GM21390 (cell line): Measurements from ENCODE around the gene ENTPD7.
A peak's percentile ranks its signal among the peaks of the same experiment; 100 is the strongest.
"Not testable (repeated sequence)": the region's sequence is repeated elsewhere in the genome, so short reads cannot be mapped to it uniquely, and the experiment has no call there.

Experiments used
- ATAC-seq: cut with Tn5 transposase; IDR thresholded peaks from one replicate; pipeline ENCODE4 v1.9.1; 2021; ENCODE audit not compliant: unreplicated experiment

ENTPD7 gene

DNA sequence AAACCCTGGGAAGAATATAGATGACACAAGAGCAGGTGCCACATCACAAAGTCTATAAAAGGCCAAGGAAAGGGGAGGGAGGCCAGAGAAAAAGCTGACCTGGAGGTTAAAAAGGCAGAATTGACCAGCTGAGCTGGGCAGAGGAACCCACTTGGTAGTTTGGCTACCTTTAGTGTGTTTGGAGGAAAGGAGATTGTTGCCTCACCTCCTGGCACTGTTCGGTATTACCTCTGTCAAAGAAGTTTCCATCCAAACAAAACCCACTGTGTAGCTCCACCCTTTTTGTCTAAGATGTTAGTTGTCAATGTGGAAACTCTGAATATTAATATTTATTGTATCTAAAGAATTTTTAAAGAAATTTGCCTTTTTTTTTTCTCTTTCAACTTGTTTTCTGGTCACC is 23.4 kb downstream of the ENTPD7 start:
- no peak for ATAC-seq

DNA sequence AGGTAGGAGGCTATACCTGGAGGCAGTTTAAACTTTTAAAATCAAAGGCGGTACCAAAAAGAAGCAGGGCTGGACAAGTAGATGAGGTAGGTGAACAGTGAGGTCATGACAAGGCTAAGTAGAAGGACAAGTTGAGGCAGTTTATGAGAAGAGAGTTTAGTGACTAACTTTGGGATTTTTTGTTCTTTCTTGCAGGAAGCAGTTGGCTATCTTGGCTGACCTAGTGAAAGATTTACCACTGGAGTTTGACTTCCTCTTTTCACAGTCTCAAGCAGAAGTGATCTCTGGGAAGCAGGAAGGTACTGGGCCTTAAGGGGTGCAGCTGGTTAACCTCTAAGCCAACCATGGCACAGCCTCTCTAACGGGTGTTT is 26.3 kb downstream of the ENTPD7 start:
- ATAC-seq, result peak; percentile 93

DNA sequence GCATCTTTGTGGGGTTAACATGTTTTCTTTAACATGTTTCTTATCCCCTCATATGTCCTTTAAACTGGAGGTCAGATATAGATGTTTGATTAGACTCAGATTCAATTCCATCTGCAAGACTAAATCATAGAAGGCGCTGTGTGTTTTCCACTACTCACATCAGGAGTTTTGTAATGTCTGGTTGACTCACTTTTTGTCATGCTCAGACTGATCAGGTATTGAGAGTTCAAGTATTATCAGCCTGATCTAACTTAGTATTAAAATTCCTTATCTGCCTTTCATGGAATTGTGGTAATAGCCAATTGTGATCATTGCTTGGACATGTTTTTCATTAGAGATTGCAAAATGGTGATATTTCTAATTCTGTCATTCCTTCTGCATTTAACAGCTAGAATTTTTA is 30.2 kb downstream of the ENTPD7 start:
- ATAC-seq, result no peak

DNA sequence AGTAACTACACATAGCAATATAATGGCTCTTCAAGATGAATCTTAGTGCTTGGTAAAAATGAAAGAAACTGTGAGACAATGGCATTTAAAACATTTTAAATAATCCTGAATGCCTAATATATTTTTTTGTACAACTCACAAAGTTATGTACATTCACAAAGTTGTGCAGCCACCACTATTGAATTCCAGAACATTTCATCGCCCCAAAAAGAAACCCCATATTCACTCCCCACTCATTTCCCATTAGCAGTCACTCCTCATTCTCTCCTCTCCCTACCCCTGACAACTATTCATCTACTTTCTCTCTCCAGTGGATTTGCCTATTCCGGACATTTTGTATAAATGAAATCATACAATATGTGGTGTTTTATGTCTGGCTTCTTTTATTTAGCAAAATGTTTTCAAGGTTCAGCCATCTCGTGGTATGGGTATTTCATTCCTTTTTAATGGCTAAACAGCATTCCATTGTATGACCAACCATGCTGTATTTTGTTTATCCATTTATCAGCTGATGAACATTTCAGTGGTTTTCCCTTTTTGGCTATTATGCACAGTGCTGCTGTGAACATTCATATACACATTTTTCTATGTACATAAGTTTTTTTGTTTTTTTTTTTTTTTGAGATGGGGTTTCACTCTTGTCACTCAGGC is 34.7 kb downstream of the ENTPD7 start:
- ATAC-seq, result no peak

DNA sequence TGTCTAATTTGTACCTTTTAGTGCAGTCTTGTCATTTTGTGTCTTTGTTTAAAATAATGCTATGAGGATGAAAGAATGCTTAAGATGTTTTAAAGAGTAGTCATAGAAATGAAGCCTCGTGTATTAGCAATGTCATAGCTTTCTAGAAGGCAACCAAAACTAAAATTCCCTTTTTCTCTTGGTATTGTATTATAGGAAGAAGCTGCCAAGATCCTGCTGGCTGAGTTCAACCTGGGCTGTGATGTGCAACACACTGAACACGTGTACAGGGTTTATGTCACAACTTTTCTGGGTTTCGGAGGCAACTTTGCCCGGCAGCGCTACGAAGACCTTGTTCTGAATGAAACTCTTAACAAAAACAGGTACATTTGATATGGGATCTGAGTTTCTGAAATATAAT is 36.5 kb downstream of the ENTPD7 start:
- no peak for ATAC-seq

DNA sequence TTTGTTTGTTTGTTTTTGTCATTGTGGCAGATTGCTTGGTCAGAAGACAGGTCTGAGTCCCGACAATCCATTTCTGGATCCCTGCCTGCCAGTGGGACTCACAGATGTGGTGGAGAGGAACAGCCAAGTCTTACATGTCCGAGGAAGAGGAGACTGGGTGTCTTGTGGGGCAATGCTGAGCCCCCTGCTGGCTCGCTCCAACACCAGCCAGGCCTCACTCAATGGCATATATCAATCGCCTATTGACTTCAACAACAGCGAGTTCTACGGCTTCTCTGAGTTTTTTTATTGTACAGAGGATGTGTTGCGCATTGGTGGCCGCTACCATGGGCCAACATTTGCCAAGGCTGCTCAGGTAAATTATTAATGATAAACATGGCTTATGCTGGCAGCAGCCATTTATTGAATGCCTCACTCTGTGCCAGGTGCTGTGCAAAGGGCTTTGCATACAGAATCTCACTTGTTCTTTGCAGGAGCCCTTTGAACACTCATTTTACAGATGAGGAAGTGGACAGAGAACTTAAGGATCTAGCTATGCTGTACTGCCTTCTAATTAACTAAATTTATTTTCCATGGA is 39.3 kb downstream of the ENTPD7 start:
- no peak for ATAC-seq

DNA sequence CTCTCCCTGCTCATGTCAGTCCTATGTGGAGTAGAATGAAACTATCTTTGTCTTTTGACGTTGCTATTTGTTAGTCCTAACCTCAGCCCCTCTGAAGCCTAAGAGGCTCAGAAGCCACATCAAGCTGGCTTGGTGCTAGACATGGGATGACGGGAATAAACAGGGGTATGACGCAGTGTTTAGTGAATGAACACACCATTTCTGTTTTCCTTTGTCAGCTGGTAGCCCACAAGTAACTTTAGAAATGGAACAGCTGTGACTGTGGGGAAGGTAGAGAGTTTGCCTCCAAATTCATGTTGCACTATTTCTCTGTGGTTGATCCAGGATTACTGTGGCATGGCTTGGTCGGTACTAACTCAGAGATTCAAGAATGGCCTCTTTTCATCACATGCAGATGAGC is 41.3 kb downstream of the ENTPD7 start:
- no peak for ATAC-seq

DNA sequence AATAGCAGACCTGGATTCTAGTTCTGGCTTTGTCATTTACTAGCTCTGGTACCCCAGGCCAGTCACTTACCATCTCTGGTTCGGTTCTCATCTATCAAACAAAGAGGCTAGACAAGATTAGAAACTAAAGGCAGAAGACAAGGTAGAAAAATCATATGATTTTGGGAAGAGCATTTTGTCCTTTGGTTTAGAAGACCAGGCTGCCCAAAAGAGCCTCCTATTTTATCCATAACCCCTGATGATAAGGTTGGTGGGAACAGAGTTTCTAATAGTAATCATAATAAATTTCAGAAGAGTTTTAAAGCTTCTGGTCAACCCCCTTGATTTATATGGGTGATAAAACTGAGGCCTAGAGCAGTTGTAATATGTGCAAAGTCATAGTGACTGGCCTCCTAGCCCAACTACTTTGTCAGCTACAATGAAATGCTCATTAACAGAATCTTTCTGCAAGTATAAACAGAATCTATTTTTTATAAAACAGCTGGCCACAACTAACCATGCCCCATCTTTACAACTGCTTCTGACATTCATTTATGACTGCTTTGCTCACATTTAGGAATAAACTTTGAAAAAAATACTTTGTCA is 49.2 kb downstream of the ENTPD7 start:
- ATAC-seq, result no peak

DNA sequence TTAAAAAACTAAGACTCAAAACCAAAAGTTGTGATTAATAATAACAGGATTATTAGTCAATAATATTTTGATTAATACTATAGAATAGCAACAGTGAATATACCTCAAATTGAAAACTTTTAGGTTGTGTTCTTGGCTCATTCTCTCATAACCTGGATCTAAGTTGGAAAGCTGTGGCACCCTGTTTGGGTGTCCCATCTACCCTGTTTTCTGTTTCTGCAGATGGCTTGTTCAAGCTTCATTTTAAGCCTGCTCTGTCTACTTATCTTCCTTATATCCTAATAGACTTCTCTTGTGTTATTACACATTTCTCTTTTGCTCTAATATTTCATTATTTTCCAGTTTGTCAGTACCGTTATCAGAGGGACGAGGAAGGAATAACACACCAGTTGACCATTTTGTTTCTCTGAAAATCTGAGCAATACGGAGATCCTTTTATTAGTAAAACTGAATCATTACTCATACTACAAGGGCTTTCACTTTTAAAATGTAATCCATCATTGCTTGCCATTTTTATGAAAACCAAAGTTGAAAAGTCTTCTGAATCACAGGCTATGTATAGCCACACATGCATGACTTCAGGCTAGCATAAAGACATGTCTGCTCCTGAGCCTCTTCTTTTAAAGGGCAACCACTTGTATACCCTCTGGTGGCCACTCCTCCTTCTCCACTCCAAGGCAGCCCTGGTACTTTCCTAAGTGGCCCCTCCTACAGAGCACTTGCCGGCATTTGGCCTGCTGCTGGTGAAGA is 50.3 kb downstream of the ENTPD7 start:
- peak; percentile 77 for ATAC-seq

DNA sequence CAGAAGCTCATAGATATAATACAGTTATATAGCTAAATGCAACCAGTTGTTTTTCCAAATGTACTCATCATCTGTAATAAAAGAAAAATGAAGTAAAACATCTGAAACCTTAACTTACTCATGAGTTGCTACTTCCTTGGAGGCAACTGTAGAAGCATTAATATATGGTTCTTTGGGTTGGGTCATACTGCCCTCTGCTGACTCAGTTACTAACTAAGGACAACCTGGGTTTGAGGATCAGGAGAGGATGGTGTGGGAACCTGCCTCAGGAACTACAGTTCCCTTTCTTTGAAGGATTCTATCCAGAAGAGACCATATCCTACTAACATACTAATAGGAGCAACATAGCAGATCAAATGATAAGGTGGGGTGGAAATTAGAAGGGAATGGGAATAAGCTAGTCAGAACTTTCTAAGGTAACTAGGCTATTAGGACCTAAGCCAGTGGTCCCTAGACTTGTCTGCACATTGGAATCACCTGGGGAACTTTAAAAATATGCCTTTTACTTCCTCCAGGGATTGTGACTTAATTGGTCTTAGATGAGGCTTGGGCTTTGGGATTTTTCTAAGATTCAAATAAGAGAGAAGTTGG is 51.9 kb downstream of the ENTPD7 start:
- no peak for ATAC-seq

DNA sequence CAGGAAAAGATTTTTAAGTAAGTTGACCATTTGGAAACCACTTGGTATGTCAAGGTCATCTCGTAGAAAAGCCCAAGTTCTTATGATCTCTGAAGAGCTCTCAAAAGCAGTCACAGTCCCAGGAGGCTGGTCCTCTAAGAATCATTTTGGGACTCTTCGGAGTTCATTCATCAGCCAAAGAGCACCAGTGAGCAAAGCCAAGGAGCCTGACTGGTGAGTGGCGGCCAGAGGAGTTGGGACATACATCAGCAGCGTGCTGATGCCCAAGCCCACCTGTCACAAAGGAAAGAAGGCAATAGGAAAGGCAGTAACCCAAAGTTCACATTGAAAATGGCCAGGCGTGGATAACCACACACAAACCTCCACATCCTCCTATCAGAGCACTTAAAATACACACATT is 55.1 kb downstream of the ENTPD7 start:
- no peak for ATAC-seq

DNA sequence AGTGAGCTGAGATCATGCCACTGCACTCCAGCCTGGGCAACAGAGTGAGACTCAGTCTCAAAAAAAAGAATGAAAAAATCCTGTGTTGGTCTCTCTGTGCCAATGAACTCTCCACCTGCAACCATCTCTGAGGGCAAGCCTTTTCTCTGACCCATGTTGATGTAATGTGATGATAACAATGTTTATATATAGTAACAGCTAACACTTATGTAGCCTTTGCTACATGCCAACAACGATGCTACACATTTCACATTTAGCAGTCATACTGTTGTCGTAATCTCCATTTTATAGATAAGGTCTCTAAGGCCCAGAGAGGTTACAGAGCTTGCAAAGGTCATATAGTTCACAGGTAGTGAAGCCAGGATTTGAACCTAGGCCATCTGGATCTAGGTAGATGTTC is 61.1 kb downstream of the ENTPD7 start:
- ATAC-seq, result no peak

DNA sequence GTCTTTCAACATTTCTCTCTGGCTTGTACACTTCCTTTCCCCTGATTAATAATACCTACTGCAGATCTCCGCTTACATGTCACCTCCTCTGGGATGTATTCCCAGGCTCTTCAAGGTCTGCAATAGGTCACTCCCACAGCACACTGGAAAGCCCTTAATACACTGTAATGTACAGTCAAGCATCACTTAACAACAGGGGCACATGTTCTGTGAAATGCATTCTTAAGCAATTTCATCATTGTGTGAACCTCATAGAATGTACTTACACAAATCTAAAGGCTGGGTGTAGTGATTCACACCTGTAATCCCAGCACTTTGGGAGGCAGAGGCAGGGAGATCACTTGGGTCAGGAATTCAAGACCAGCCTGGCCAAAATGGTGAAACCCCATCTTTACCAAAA is 70.7 kb downstream of the ENTPD7 start:
- ATAC-seq, result no peak

DNA sequence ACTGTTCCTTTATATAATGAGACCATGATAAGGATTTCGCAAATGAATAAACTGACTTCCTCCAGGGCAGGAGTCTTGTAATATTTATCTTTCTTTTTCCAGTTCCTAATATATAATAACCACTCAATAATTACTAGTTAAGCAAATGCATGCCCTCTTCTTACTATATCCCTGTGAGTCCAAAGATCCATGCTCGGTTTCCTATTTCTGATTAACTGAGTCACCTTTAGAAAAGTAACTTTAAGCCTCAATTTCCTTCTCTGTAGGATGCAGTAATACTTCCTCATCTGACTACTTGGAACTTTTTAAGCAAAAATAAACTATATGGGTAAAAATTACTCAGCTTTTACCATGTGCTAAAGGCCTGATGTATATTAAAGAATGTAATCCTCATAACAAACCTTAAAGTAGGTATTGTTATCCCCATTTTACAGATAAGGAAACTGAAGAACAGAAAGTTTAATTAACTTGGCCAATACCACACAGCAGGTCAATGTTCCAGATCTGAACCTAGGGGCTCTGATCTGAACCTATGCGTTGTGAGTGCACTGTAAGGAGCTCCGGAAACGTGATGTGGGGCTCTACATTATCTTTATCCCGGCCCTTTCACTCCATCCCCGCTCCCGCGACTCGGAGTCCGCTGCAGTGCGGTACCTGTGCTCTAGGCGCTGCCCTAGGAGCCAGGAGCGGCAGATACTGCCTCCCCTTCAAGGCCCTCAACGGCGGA is 72.2 kb downstream of the ENTPD7 start:
- peak; percentile 35 for ATAC-seq

DNA sequence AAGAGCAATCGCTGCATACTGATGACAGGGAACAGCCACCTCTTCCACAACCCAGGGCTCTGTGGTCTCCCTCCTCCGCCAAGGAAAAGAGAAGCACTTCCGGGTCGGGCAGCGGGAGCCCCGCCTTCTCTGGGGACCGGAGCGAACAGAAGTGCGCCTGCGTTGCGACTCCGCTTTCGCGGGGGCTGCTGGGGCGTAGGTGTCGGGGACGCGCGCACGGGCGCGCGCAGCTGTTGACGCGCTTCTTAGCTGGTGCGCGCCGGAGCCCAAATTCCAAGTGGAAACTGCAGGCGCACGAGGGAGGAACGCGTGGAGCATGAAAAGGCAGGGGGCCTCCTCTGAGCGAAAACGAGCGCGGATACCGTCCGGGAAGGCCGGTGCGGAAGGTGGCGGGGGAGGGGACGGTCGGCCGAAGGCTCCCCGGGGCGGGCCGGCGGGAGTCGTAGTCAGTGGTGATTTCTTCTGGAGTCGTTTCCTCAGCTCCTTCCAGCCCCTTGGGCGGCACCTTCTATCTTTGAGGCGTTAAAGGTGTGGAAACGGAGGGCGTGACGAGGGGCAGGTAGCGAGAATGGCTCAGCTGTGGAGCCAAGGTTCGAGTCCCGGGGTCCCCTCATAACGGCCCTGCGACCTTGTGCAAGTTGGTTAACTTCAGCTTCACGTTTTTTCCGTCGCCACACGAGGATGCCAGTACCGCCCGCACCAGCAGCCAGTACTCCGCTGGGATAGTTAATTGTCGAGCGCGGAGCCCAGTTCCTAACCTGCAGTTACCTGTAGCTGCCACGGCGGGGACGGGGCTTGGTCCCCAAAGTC is 72.9 kb downstream of the ENTPD7 start, which contains the start of the genes COX15 and CUTC:
TSS of gene COX15 (minus strand) at position 95 of the 810 bp plus-strand sequence. CDS start at position 17, 78 bp downstream.
TSS of gene CUTC (plus strand) at position 202 of the 810 bp plus-strand sequence. CDS start at position 317, 115 bp downstream.
- ATAC-seq, result peak; percentile 81

DNA sequence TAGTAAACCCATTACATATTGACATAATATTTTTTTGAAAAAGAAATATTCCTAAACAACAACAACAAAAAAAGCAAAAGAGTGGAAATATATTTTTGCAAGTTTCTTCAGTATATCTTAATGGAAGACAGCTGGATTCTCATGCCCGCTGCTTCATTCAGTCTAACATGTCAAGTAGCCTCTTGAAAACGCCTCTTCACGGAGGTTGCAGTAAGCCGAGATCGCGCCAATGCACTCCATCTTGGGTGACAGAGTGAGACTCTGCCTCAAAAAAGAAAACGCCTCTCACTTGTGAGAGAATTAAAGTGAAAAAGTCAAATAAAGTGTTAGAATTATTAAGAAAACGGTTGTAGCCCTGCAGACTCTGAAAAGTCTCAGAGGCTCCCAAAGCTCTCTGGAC is 74.1 kb downstream of the ENTPD7 start:
- no peak for ATAC-seq

DNA sequence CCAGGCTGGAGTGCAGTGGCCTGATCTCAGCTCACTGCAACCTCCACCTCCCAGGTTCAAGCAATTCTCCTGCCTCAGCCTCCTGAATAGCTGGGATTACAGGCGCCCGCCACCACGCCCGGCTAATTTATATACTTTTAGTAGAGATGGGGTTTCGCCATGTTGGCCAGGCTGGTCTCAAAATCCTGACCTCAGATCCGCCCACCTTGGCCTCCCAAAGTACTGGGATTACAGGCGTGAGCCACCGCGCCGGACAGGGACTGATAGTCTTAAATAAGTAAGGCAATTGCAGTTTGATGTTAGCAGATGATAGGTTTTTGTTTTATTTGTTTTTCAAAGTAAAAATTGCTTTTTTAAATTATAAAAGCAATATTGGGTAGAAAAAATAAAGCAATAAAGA is 74.8 kb downstream of the ENTPD7 start:
- not testable (repeated sequence) for ATAC-seq

DNA sequence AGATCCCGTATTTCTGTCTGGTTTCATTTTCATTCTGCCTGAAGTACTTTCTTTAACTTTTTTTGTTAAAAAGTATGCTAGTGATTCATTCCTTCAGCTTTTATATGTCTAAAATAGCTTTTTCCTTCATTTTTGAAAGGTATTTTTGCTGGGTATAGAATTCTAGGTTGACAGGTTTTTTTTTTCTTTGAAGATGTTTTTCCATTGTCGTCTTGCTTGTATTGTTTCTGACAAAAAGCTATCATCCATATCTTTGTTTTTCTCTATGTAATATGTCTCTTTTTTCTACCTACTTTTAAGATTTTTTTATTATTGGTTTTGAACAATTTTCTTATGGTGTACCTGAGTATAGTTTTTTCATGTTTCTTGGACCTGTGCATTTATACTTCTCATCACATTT is 81.0 kb downstream of the ENTPD7 start:
- no peak for ATAC-seq

DNA sequence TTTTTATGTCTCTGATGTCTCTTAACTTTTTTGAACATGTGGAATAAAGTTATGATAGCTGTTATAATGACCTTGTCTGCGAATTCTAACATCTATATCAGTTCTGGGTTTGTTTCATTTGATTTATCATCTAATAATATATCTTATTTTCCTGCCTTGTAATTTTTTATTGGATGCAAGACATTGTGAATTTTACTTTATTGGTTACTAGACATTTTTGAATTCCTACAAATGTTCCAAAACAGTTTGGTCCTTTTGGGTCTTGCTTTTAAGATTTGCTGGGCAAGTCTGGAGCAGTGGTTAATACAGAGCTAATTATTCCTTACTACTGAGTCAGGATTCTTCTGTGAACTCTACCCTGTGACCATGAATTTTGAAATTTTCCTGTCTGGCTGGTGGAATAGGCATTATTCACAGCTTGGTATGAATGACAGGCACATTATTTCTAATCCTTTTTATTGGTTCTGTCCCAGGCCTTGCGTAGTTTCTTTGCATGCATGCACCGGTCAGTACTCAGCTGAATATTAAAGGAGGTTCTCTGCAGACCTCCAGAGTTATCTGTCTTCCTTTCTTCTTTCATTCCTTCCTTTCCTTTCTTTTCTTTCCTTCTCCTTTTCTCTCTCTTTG is 81.7 kb downstream of the ENTPD7 start:
- no peak for ATAC-seq

DNA sequence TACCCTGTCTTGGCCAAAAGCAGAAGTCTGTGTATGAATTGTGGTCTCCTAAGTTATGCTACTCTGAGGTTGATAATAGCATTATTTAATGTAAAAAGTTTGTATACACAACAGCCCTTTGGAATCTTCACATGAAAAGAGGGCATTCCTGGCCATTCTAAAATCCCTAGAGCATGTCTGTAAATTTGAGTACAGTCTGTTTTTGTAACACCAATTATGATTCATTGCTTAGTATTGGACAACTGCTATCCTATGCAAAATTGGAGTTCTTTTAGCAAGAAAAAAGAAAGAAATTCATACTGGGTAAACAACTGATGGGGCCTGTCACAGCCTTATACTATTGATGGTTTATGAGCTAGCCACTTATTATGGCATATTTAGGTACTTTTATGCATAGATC is 82.9 kb downstream of the ENTPD7 start:
- ATAC-seq, result no peak
